Neural progenitor cell (in vitro differentiated cells): ENCODE measurements around the gene PPARA. TPM values are rescaled to one million over a fixed set of nuclear protein-coding genes. Genes with fewer than 3 reads are reported as not detected.

ENCODE experiments used
- DNase-seq: peaks from one replicate; pipeline ENCODE4 v3.0.0-alpha.2; 2016; ENCODE audit warnings: low spot score
- H2AFZ ChIP-seq: fragments of 200-600 bp; sonication (generic); replicated peaks from 2 replicates; pipeline ENCODE4 v1.6.1; 2016; ENCODE audit warnings: antibody characterized with exemption
- H3F3A ChIP-seq: fragments of 200-600 bp; sonication (generic); 2 replicates; pipeline ENCODE4 v1.6.1; 2016; ENCODE audit warnings: antibody characterized with exemption, low read depth
- H3K27ac ChIP-seq: fragments of 200-600 bp; sonication (generic); 2 replicates; pipeline ENCODE4 v1.5.1; 2016; ENCODE audit warnings: mild to moderate bottlenecking
- H3K27me3 ChIP-seq: fragments of 200-600 bp; sonication (generic); 2 replicates; pipeline ENCODE4 v1.6.1; 2016; ENCODE audit warnings: mild to moderate bottlenecking, moderate library complexity
- H3K36me3 ChIP-seq: fragments of 200-600 bp; sonication (generic); 2 replicates; pipeline ENCODE4 v1.5.1; 2016
- H3K4me1 ChIP-seq: fragments of 200-600 bp; sonication (generic); 2 replicates; pipeline ENCODE4 v1.6.1; 2016; ENCODE audit warnings: mixed run types
- H3K4me2 ChIP-seq: fragments of 200-600 bp; sonication (generic); 2 replicates; pipeline ENCODE4 v1.6.1; 2016
- H3K4me3 ChIP-seq: fragments of 200-600 bp; sonication (generic); 2 replicates; pipeline ENCODE4 v1.5.1; 2016
- H3K79me2 ChIP-seq: fragments of 200-600 bp; sonication (generic); 2 replicates; pipeline ENCODE4 v1.6.1; 2016; ENCODE audit warnings: low read depth
- H3K9ac ChIP-seq: fragments of 200-600 bp; sonication (generic); 2 replicates; pipeline ENCODE4 v1.6.1; 2016
- H3K9me3 ChIP-seq: fragments of 200-600 bp; sonication (generic); 2 replicates; pipeline ENCODE4 v1.5.1; 2016; ENCODE audit warnings: low read depth
- H4K20me1 ChIP-seq: fragments of 200-600 bp; sonication (generic); 2 replicates; pipeline ENCODE4 v1.6.1; 2016; ENCODE audit warnings: low read depth
- H3K27ac Mint-ChIP-seq: 3 replicates; pipeline ENCODE4 v1.8.0; 2021; ENCODE audit warnings: mixed read lengths
- H3K27me3 Mint-ChIP-seq: 2 replicates; pipeline ENCODE4 v1.8.0; 2022; ENCODE audit warnings: low read depth, mild to moderate bottlenecking, inconsistent platforms, moderate library complexity, mixed read lengths; ENCODE audit not compliant: insufficient read depth
- H3K36me3 Mint-ChIP-seq: 3 replicates; pipeline ENCODE4 v1.8.0; 2021; ENCODE audit warnings: mixed read lengths
- H3K4me1 Mint-ChIP-seq: 3 replicates; pipeline ENCODE4 v1.8.0; 2021; ENCODE audit warnings: mixed read lengths
- H3K4me3 Mint-ChIP-seq: 3 replicates; pipeline ENCODE4 v1.8.0; 2021; ENCODE audit warnings: mild to moderate bottlenecking, moderate library complexity, mixed read lengths
- H3K9me3 Mint-ChIP-seq: 3 replicates; pipeline ENCODE4 v1.8.0; 2020; ENCODE audit warnings: mixed read lengths
- EZH2 ChIP-seq: fragments of 200-600 bp; sonication (generic); IDR thresholded peaks from 2 replicates; pipeline ENCODE4 v1.6.1; 2017; ENCODE audit warnings: antibody characterized with exemption, mild to moderate bottlenecking, moderate library complexity
- EZH2phosphoT487 ChIP-seq: fragments of 200-600 bp; sonication (generic); IDR thresholded peaks from 2 replicates; pipeline ENCODE4 v1.6.1; 2017; ENCODE audit warnings: antibody characterized with exemption
- total RNA-seq: library from RNA; depleted of rRNA; stranded (reverse); fragments of >200 nt; gene quantifications from 2 replicates; pipeline ENCODE4 v1.2.3, GENCODE V29; 2015; ENCODE audit warnings: low replicate concordance
- TF ChIP-seq, protein P1 (sequence below): fragments of 200-600 bp; sonication (generic); IDR thresholded peaks from 2 replicates; pipeline ENCODE4 v1.5.1; 2017; ENCODE audit warnings: antibody characterized with exemption, mild to moderate bottlenecking

PPARA gene
- total RNA-seq, 1 donor from 2014 or later, result 5.2 TPM

DNA sequence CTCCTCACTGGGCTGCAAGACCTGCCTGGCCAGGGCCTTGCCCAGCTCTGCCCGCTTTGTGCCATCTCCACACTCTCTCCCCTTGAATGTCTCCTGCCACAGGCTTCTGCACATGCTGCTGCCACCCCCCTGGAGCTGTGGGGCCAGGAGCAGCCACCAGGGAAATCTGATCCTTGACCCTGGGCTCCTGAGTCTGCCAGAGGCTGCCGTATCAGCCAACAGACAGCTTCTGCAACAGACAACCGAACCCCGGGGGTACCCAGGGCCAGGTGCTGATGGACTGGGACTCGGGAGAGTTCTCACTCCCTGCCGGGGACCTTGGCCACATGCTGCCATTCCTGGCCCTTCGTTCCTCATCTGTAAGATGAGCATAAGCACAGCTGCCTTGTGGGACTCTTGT, 3.3 kb upstream of the PPARA start:
- H3K9me3 Mint-ChIP-seq, result no peaks in the 10 kb centered on the region
- Histone ChIP-seq H3K9ac (no peak overlapping the region), H3K4me2 (no peak overlapping the region), H2AFZ (no peak overlapping the region), H3F3A (peaks cover 24% of the 10 kb centered on the region), H3K27me3 (peaks cover 60% of the 10 kb centered on the region), H3K9me3 (no peaks in the 10 kb centered on the region), H3K27ac (no peak overlapping the region), H4K20me1 (peaks cover 14% of the 10 kb centered on the region), H3K79me2 (no peaks in the 10 kb centered on the region), H3K4me1 (peaks cover 9% of the 10 kb centered on the region), H3K4me3 (no peak overlapping the region), H3K36me3 (no peaks in the 10 kb centered on the region)
- H3K27ac Mint-ChIP-seq, result no peak overlapping the region
- TF ChIP-seq EZH2phosphoT487 (no peak), EZH2 (no peak)
- TF ChIP-seq, protein P1, sequence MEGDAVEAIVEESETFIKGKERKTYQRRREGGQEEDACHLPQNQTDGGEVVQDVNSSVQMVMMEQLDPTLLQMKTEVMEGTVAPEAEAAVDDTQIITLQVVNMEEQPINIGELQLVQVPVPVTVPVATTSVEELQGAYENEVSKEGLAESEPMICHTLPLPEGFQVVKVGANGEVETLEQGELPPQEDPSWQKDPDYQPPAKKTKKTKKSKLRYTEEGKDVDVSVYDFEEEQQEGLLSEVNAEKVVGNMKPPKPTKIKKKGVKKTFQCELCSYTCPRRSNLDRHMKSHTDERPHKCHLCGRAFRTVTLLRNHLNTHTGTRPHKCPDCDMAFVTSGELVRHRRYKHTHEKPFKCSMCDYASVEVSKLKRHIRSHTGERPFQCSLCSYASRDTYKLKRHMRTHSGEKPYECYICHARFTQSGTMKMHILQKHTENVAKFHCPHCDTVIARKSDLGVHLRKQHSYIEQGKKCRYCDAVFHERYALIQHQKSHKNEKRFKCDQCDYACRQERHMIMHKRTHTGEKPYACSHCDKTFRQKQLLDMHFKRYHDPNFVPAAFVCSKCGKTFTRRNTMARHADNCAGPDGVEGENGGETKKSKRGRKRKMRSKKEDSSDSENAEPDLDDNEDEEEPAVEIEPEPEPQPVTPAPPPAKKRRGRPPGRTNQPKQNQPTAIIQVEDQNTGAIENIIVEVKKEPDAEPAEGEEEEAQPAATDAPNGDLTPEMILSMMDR, result no peak
- H3K4me1 Mint-ChIP-seq, result peaks cover 12% of the 10 kb centered on the region
- no peak overlapping the region for H3K4me3 Mint-ChIP-seq
- no peak for DNase-seq
- no peaks in the 10 kb centered on the region for H3K36me3 Mint-ChIP-seq
- peaks cover 52% of the 10 kb centered on the region for H3K27me3 Mint-ChIP-seq

- Histone ChIP-seq H3K4me3 (no peak overlapping the region), H3K79me2 (no peaks in the 10 kb centered on the region), H3K9me3 (no peaks in the 10 kb centered on the region), H3K4me2 (no peak overlapping the region), H3K27ac (no peak overlapping the region), H3K4me1 (peaks cover 9% of the 10 kb centered on the region), H3F3A (peaks cover 24% of the 10 kb centered on the region), H2AFZ (no peak overlapping the region), H4K20me1 (peaks cover 20% of the 10 kb centered on the region), H3K36me3 (no peaks in the 10 kb centered on the region), H3K9ac (no peak overlapping the region), H3K27me3 (peaks cover 67% of the 10 kb centered on the region)
- no peaks in the 10 kb centered on the region for H3K9me3 Mint-ChIP-seq
- H3K27ac Mint-ChIP-seq, result no peak overlapping the region
- peak overlapping the region; percentile 27 for H3K4me3 Mint-ChIP-seq
- peaks cover 2% of the 10 kb centered on the region for H3K36me3 Mint-ChIP-seq
- peaks cover 52% of the 10 kb centered on the region for H3K27me3 Mint-ChIP-seq
- TF ChIP-seq EZH2phosphoT487 (no peak), EZH2 (no peak)
- TF ChIP-seq, protein P1, result no peak
- no peak for DNase-seq
- peaks cover 9% of the 10 kb centered on the region for H3K4me1 Mint-ChIP-seq
Observed at GRCh38 chr22:46147471-46148267, 2.7 kb upstream of the PPARA start.

DNA sequence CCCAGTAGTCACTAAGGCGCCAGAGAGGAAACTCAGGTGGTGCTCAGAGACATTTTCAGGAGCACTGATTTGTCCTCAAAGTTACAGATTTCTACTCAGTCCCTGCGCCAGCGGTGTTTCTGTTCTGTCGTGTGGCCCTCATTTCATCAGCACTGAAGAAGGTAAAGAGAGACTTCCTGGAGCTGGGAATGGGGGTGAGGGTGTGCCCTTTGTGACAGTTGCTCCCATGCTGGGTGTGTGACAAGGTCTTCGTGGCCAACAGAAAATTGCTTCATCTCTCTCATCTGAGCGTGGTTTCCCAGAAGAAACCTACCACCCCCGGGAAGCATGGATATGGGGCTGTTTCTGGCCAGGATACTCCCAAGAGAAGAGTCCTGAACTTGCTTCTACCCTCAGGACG, 2.0 kb upstream of the PPARA start:
- Histone ChIP-seq H2AFZ (no peak overlapping the region), H3F3A (peaks cover 24% of the 10 kb centered on the region), H3K27ac (no peak overlapping the region), H4K20me1 (peaks cover 21% of the 10 kb centered on the region), H3K9ac (no peak overlapping the region), H3K36me3 (no peaks in the 10 kb centered on the region), H3K79me2 (no peaks in the 10 kb centered on the region), H3K9me3 (no peaks in the 10 kb centered on the region), H3K4me1 (peaks cover 9% of the 10 kb centered on the region), H3K4me2 (no peak overlapping the region), H3K4me3 (no peak overlapping the region), H3K27me3 (peaks cover 69% of the 10 kb centered on the region)
- Mint-ChIP-seq H3K27me3 (peaks cover 51% of the 10 kb centered on the region), H3K27ac (no peak overlapping the region), H3K9me3 (no peaks in the 10 kb centered on the region), H3K4me3 (peak overlapping the region; percentile 27), H3K36me3 (peaks cover 2% of the 10 kb centered on the region), H3K4me1 (peaks cover 9% of the 10 kb centered on the region)
- no peak for TF ChIP-seq EZH2phosphoT487
- TF ChIP-seq EZH2, result no peak
- TF ChIP-seq, protein P1, result no peak
- DNase-seq, result no peak
